Measurements from ENCODE around the gene NBEA. TPM values are rescaled to one million over a fixed set of nuclear protein-coding genes. Genes with fewer than 3 reads are reported as not detected.

The NBEA gene
- total RNA-seq, 4 donors from 2014 or later: 21.5 to 60.4 (median 27.9) TPM

GRCh38 chr13:35484384-35484783, 542.3 kb downstream of the NBEA start:
- Histone ChIP-seq H3K36me3 (no peaks in the 10 kb centered on the region), H3K4me3 (replicated peaks in 1 of 3) (no peak overlapping the region), H3K4me1 (no peaks in the 10 kb centered on the region), H3K9me3 (no peaks in the 10 kb centered on the region), H3K27me3 (no peaks in the 10 kb centered on the region), H3K27ac (no peak overlapping the region)
- TF ChIP-seq POLR2A (IDR thresholded peaks at IDR 0.05): no peak
- TF ChIP-seq CTCF (IDR thresholded peaks at IDR 0.05): no peak
- no peak for DNase-seq
- WGBS, 2 donors: 91 to 95% methylated on average over 2 of the region's 2 CpGs
- intact Hi-C loops (cut with DNase I): no loop called here

DNA sequence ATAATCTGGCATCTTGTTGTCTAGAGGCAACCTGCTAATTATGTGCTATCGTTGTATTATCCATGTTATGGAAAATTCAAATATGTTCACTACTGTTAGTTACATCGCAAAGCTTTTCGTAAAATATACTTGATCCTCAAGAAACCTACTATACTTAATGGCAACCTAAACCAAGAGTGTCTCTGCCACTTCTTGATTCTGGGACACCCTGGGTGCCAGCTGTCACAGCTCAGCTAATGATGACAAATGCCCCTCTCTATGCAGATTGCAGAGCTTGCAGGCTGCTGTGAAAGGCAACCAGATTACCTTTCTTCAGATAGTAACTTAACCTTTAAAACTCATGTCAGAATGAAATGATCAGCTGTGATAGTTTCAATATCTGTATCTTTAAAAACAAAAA, 543.4 kb downstream of the NBEA start:
- no peaks in the 10 kb centered on the region for H3K36me3 ChIP-seq
- H3K4me1 ChIP-seq: no peaks in the 10 kb centered on the region
- no peaks in the 10 kb centered on the region for H3K27me3 ChIP-seq
- no peak for DNase-seq
- 95 to 96% methylated on average over 3 of the region's 3 CpGs for WGBS, 2 donors
- TF ChIP-seq POLR2A (IDR thresholded peaks at IDR 0.05) (no peak), CTCF (IDR thresholded peaks at IDR 0.05) (no peak)
- no peak overlapping the region for H3K27ac ChIP-seq
- no peaks in the 10 kb centered on the region for H3K9me3 ChIP-seq
- H3K4me3 ChIP-seq (replicated peaks in 1 of 3): no peak overlapping the region
- intact Hi-C loops (cut with DNase I): no loop called here

DNA sequence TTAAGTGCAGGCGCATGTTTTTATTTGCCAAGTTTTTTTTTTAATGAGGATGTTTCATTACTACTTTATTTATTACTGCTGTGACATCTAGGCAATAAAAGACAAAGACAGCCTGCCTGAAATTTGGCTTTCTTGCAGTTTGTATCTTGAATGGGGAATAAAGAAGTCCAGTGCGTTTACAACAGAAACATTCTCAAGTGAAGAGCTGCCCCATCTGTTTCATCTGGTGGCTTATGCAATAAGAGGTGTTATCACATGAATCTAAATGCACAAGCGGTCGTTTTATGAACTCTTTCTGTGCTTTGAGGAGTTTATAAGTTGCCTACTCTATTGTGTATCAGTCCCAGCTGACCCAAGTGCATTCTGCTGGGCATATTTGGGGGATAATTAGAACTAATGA, 547.0 kb downstream of the NBEA start:
- H3K9me3 ChIP-seq: no peaks in the 10 kb centered on the region
- no peaks in the 10 kb centered on the region for H3K36me3 ChIP-seq
- intact Hi-C loops (cut with DNase I): no loop called here
- no peak overlapping the region for H3K27ac ChIP-seq
- 77 to 79% methylated on average over 4 of the region's 4 CpGs for WGBS, 2 donors
- DNase-seq: no peak
- no peak overlapping the region for H3K4me3 ChIP-seq (replicated peaks in 1 of 3)
- no peaks in the 10 kb centered on the region for H3K4me1 ChIP-seq
- no peaks in the 10 kb centered on the region for H3K27me3 ChIP-seq
- TF ChIP-seq POLR2A (IDR thresholded peaks at IDR 0.05) (no peak), CTCF (IDR thresholded peaks at IDR 0.05) (no peak)

DNA sequence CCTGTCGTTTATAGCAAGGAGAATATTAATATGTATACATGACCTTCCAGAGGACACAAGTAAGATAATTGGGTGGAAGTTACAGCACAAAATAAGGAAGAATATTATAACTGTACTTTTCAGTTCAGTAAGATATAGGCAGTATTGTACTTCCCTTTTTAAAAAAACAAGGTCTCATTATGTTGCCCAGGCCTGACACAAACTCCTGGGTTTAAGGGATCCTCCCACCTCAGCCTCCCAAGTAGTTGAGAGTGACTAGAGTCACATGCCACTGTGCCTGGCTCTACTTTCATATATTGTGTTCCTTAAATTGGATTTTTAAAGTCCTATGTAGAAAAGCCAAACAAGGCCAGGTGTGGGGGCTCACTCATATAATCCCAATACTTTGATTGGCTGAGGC, 553.9 kb downstream of the NBEA start:
- H3K9me3 ChIP-seq: no peaks in the 10 kb centered on the region
- 82 to 86% methylated on average over 1 of the region's 1 CpG for WGBS, 2 donors

More for the DNA sequence above, 553.9 kb downstream of the NBEA start:
- peaks cover 9 to 14% of the 10 kb centered on the region in 2 donors for H3K4me1 ChIP-seq
- intact Hi-C loops (cut with DNase I): no loop called here
- H3K4me3 ChIP-seq (replicated peaks in 1 of 3): no peak overlapping the region
- H3K36me3 ChIP-seq: no peaks in the 10 kb centered on the region
- H3K27me3 ChIP-seq: no peaks in the 10 kb centered on the region
- no peak for DNase-seq
- H3K27ac ChIP-seq: no peak overlapping the region
- no peak for TF ChIP-seq CTCF (IDR thresholded peaks at IDR 0.05)
- TF ChIP-seq POLR2A (IDR thresholded peaks at IDR 0.05): no peak

All from thyroid gland (tissue), 4 donors.